LNCaP clone FGC (cell line): Measurements from ENCODE around the gene RCCD1.

Source experiments
- DNase-seq: peaks from one replicate; pipeline ENCODE4 v3.0.0-alpha.2; 2011; ENCODE audit warnings: low read depth
- H3K4me3 ChIP-seq: 2 replicates; pipeline ENCODE4 v1.5.1; 2011; ENCODE audit warnings: mild to moderate bottlenecking, low read depth, low read length, control low read depth
- CTCF ChIP-seq: IDR thresholded peaks from 2 replicates; pipeline ENCODE4 v1.5.1; 2012; ENCODE audit warnings: mild to moderate bottlenecking; ENCODE audit not compliant: control insufficient read depth, insufficient read depth; ENCODE audit errors: extremely low read depth

The RCCD1 gene

DNA sequence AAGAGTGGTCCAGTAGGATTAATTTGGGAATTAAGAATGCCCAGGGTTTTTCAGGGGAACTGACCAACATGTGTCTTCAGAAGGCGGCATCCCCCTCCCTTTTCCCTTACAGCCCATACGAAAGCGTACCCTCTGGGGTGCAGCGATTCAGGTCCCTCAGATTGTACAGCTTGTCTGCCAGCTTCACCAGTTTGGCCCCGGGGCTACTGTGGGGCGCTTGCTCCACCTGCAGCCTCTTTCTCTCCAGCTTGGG lies 23.2 kb upstream of the RCCD1 start:
- no peak for TF ChIP-seq CTCF
- no peak for DNase-seq
- H3K4me3 ChIP-seq: peak overlapping the region; percentile 91

DNA sequence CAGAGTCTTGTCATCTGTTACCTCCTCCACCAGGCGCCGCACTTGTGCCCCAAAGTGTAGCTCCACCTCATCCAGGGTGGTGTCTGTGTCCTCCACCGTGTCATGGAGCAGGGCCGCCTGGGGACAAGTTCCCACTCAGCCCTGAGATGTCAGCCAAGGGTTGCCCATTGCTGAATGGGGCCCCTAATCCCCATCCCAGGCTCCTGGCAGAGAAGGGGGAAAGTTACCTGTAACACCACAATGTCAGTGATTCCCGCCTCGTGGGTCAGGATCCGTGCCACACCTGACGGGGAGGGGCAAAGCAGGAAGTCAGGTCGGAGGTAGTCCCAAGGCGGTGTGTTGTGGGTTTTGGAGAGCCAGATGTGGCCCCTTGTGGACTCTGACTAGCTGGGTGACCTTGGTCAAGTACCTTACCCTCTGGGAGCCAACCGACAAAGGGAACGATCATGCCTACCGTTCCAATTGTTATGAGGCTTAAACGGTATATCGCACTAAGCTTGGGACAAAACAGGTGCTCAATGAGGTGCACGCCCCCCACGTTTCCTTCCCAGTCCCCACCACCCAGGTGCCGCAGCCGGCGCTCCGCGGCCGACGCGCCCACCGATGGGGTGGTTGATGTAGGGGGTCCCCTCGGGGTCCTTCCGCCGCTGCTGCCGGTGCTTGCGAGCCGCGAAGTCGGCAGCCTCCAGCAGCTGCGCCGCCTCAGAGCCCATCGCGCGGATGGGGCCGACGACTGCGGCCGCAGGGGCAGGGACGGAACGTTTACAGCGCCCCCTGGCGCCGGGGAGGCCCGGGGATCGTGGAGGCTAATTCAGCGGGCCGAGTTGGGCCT lies 22.6 kb upstream of the RCCD1 start, which contains the start of gene HDDC3:
TSS of gene HDDC3 (minus strand) at position 722 of the 832 bp plus-strand sequence. CDS start at position 713, 9 bp downstream.
- peak; percentile 95 for TF ChIP-seq CTCF
- peak; percentile 66 for DNase-seq
- H3K4me3 ChIP-seq: peak within 1 kb of the TSS; percentile 91

GRCh38 chr15:90932660-90932991 lies 22.1 kb upstream of the RCCD1 start:
- H3K4me3 ChIP-seq: peak overlapping the region; percentile 91
- TF ChIP-seq CTCF: no peak
- no peak for DNase-seq

- no peak for TF ChIP-seq CTCF
- H3K4me3 ChIP-seq: no peak overlapping the region
- no peak for DNase-seq
Measured at GRCh38 chr15:90933301-90933700, 21.4 kb upstream of the RCCD1 start.

- peak; percentile 88 for TF ChIP-seq CTCF
- peak; percentile 67 for DNase-seq
- H3K4me3 ChIP-seq: peak overlapping the region; percentile 91
Measured at GRCh38 chr15:90934256-90934948, 20.3 kb upstream of the RCCD1 start.

- peak within 1 kb of the TSS; percentile 91 for H3K4me3 ChIP-seq
- TF ChIP-seq CTCF: peak; percentile 20; the same call in 1 of the 2 replicates
- peak; percentile 70 for DNase-seq
Measured at GRCh38 chr15:90934949-90935751, 19.5 kb upstream of the RCCD1 start, which contains the start of gene UNC45A. UNC45A (plus strand) TSS chr15:90935285; CDS start chr15:90935325, 40 bp downstream.
